A673 (cell line): ENCODE results near the gene SLX4IP. TPM values are rescaled to one million over a fixed set of nuclear protein-coding genes. Genes with fewer than 3 reads are reported as not detected.

Experiments used
- BruUV-seq: library from RNA; stranded (reverse); fragments of 400-500 nt; replicated peaks from 2 replicates; lab custom pipeline; 2021; lab: Mats Ljungman, UMichigan
- CTCF ChIA-PET: fragments of 300-600 bp; sonication (Branson Sonifier 250); formaldehyde crosslinking; loops from one replicate; lab custom pipeline; 2022; ENCODE audit warnings: antibody characterized with exemption; lab: Charles Lee
- POLR2A ChIA-PET: fragments of 300-600 bp; sonication (Branson Sonifier 250); formaldehyde crosslinking; loops from one replicate; lab custom pipeline; 2022; ENCODE audit warnings: antibody characterized with exemption; ENCODE audit not compliant: low non-redundant PET; lab: Charles Lee
- DNase-seq: peaks from one replicate; pipeline ENCODE4 v3.0.0-alpha.2; 2015; ENCODE audit warnings: low spot score
- H3K27ac ChIP-seq: fragments of 200-600 bp; sonication (generic); 2 replicates; pipeline ENCODE4 v1.5.1; 2016; ENCODE audit warnings: mixed run types, low read depth, mild to moderate bottlenecking, mixed read lengths, antibody characterized with exemption, low read length; ENCODE audit not compliant: poor library complexity, severe bottlenecking
- H3K27me3 ChIP-seq: fragments of 200-600 bp; sonication (generic); replicated peaks from 2 replicates; pipeline ENCODE4 v1.6.1; 2017; ENCODE audit warnings: mixed run types, low read depth, mild to moderate bottlenecking, mixed read lengths, antibody characterized with exemption, low read length; ENCODE audit not compliant: insufficient read depth, poor library complexity
- H3K36me3 ChIP-seq: fragments of 200-600 bp; sonication (generic); 2 replicates; pipeline ENCODE4 v1.6.1; 2016; ENCODE audit warnings: mixed run types, mild to moderate bottlenecking, mixed read lengths, antibody characterized with exemption, low read length; ENCODE audit not compliant: insufficient read depth, poor library complexity, severe bottlenecking
- H3K4me1 ChIP-seq: fragments of 200-600 bp; sonication (generic); 2 replicates; pipeline ENCODE4 v1.6.1; 2017; ENCODE audit warnings: mixed run types, mild to moderate bottlenecking, mixed read lengths, antibody characterized with exemption, low read length; ENCODE audit not compliant: insufficient read depth, poor library complexity, severe bottlenecking
- H3K4me3 ChIP-seq: fragments of 200-600 bp; sonication (generic); 2 replicates; pipeline ENCODE4 v1.5.1; 2016; ENCODE audit warnings: low read depth, mixed run types, mild to moderate bottlenecking, mixed read lengths, low read length; ENCODE audit not compliant: poor library complexity, severe bottlenecking
- H3K9me3 ChIP-seq: fragments of 200-600 bp; sonication (generic); 2 replicates; pipeline ENCODE4 v1.6.1; 2016; ENCODE audit warnings: mixed run types, low read depth, mild to moderate bottlenecking, mixed read lengths, antibody characterized with exemption, low read length; ENCODE audit not compliant: poor library complexity, severe bottlenecking
- CTCF ChIP-seq: fragments of 300-800, 200-600 bp; sonication (generic); conservative IDR thresholded peaks from 2 replicates; pipeline ENCODE4 v1.5.1; 2017; ENCODE audit warnings: low read depth, mild to moderate bottlenecking, antibody characterized with exemption, low read length, moderate library complexity, mixed read lengths
- EZH2 ChIP-seq: fragments of 200-600 bp; sonication (generic); IDR thresholded peaks from 2 replicates; pipeline ENCODE4 v1.6.1; 2017; ENCODE audit warnings: borderline replicate concordance, low read depth, mild to moderate bottlenecking, mixed read lengths, antibody characterized with exemption, low read length; ENCODE audit not compliant: poor library complexity, severe bottlenecking
- intact Hi-C: fragments of 100-400 bp; cut with micrococcal nuclease; formaldehyde crosslinking; loops from one replicate; pipeline ENCODE4 v1.10.0; 2022; ENCODE audit not compliant: unreplicated experiment
- total RNA-seq: library from RNA; stranded (reverse); gene quantifications from 2 replicates; pipeline ENCODE4 v1.2.3, GENCODE V29; 2021

The SLX4IP gene
- total RNA-seq, 1 experiment from 2014 or later: 9.8 TPM

- ChIA-PET POLR2A (no interaction called here), CTCF (no interaction called here)
- Histone ChIP-seq H3K4me3 (no peak overlapping the region), H3K27ac (no peak overlapping the region), H3K4me1 (peaks cover 15% of the 10 kb centered on the region), H3K27me3 (no peaks in the 10 kb centered on the region), H3K9me3 (no peaks in the 10 kb centered on the region), H3K36me3 (no peaks in the 10 kb centered on the region)
- intact Hi-C loops: no loop called here
- DNase-seq: no peak
- TF ChIP-seq CTCF: no peak
- TF ChIP-seq EZH2: no peak
- no TSS peak for BruUV-seq
These were observed 112.4 kb downstream of the SLX4IP start for GRCh38 chr20:10547276-10548114.

GRCh38 chr20:10549511-10549910 is 114.4 kb downstream of the SLX4IP start:
- peaks cover 28% of the 10 kb centered on the region for H3K4me1 ChIP-seq
- no peaks in the 10 kb centered on the region for H3K9me3 ChIP-seq
- BruUV-seq: no TSS peak
- no peaks in the 10 kb centered on the region for H3K27me3 ChIP-seq
- no peaks in the 10 kb centered on the region for H3K36me3 ChIP-seq
- ChIA-PET POLR2A (no interaction called here), CTCF (no interaction called here)
- no peak for DNase-seq
- no peak overlapping the region for H3K4me3 ChIP-seq
- H3K27ac ChIP-seq: no peak overlapping the region
- intact Hi-C loops: no loop called here
- TF ChIP-seq EZH2 (no peak), CTCF (no peak)

GRCh38 chr20:10550204-10551118 is 115.4 kb downstream of the SLX4IP start:
- peaks cover 28% of the 10 kb centered on the region for H3K4me1 ChIP-seq
- intact Hi-C loops: loop anchor here (5.0 kb wide), 3 partner anchors 97 to 722 kb away; no protein-coding TSS in a partner anchor
- DNase-seq: no peak
- no peaks in the 10 kb centered on the region for H3K27me3 ChIP-seq
- H3K4me3 ChIP-seq: no peak overlapping the region
- H3K36me3 ChIP-seq: no peaks in the 10 kb centered on the region
- no peaks in the 10 kb centered on the region for H3K9me3 ChIP-seq
- CTCF ChIA-PET: no interaction called here
- no TSS peak for BruUV-seq
- TF ChIP-seq EZH2 (no peak), CTCF (no peak)
- POLR2A ChIA-PET: interaction anchor here (0.7 kb wide), 1 partner anchor 146 kb away, joined by 3 read pairs; no protein-coding TSS in a partner anchor
- no peak overlapping the region for H3K27ac ChIP-seq
